ENCODE results near the gene FBXO8. TPM values are rescaled to one million over a fixed set of nuclear protein-coding genes. Genes with fewer than 3 reads are reported as not detected.

The FBXO8 gene
- total RNA-seq, 1 experiment from 2014 or later, result 8.9 TPM

DNA sequence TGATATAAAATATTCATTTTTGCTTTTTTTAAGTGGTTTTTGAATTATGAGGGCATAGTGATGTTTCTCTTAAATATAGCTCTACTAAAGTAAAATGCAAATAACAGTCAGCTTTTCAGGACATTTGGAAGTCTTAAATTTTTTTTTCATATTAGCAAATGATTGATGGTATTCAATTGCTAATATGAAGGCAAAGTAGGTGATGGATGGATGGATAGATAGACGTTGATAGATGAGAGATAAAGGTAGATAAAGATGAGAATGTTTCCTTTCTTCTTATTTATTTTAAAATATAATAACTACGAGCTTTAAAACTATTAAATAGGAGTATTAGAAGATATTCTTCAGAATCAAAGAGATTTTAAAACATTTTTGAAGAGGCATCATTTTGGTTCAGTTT, 83.7 kb downstream of the FBXO8 start:
- Mint-ChIP-seq H3K36me3 (ENCODE audit: insufficient read depth in 1 of 3, low read depth in 3 of 3) (peaks cover 0 to 8% (median 2%) of the 10 kb centered on the region in 3 experiments; a peak in 3 of 7 replicates), H3K27me3 (ENCODE audit: low read depth) (no peaks in the 10 kb centered on the region; the same call in none of the 2 replicates), H3K27ac (no peak overlapping the region), H3K9me3 (peaks cover 0 to 8% of the 10 kb centered on the region in 2 experiments; a peak in 2 of 5 replicates), H3K4me3 (no peak overlapping the region), H3K4me1 (peaks cover 5 to 8% of the 10 kb centered on the region in 2 experiments)
- no peak overlapping the region for H3K23ac ChIP-seq (ENCODE audit: insufficient read length, low read depth, low read length)
- no peaks in the 10 kb centered on the region for H3K9me3 ChIP-seq (ENCODE audit: control insufficient read depth, low read depth, low read length)
- H3K4me2 ChIP-seq (ENCODE audit: insufficient read depth, insufficient read length, low read length), result no peak overlapping the region
- H2AK5ac ChIP-seq (ENCODE audit: insufficient read length, low read length), result no peak overlapping the region
- no peak overlapping the region for H2AFZ ChIP-seq (ENCODE audit: low read length)
- H3T11ph ChIP-seq (ENCODE audit: low read length), result no peak overlapping the region
- H3K79me2 ChIP-seq (ENCODE audit: insufficient read depth, low read length), result no peaks in the 10 kb centered on the region
- no peak overlapping the region for H4K5ac ChIP-seq (ENCODE audit: insufficient read length, low read depth, low read length)
- H3K23me2 ChIP-seq (ENCODE audit: insufficient read length, low read depth, low read length, poor library complexity, severe bottlenecking), result no peaks in the 10 kb centered on the region
- H3K27me3 ChIP-seq (ENCODE audit: insufficient read depth, low read length), result no peaks in the 10 kb centered on the region
- DNase-seq, result no peak
- no peak overlapping the region for H3K14ac ChIP-seq (ENCODE audit: insufficient read depth, low read length)
- H3K9ac ChIP-seq (ENCODE audit: extremely low read depth, insufficient read length, low read length), result no peak overlapping the region
- H3K56ac ChIP-seq (ENCODE audit: insufficient read length, low read depth, low read length), result no peak overlapping the region
- H4K20me1 ChIP-seq (ENCODE audit: control insufficient read depth, insufficient read depth, insufficient read length), result no peaks in the 10 kb centered on the region
- no peak overlapping the region for H3K4ac ChIP-seq (ENCODE audit: low read depth, low read length)
- no peak overlapping the region for H3K18ac ChIP-seq (ENCODE audit: insufficient read length, low read depth, low read length)
- no peak overlapping the region for H2BK5ac ChIP-seq (ENCODE audit: insufficient read length, low read length)
- no peak overlapping the region for H2BK15ac ChIP-seq (ENCODE audit: low read depth, low read length)
- H4K8ac ChIP-seq (replicated peaks; ENCODE audit: insufficient read length, low read depth, low read length), result no peak overlapping the region
- no peak overlapping the region for H2BK120ac ChIP-seq (ENCODE audit: low read depth, low read length, poor library complexity, severe bottlenecking)
- H2BK20ac ChIP-seq (ENCODE audit: low read depth, low read length, poor library complexity, severe bottlenecking), result no peak overlapping the region
- no peaks in the 10 kb centered on the region; the same call in 1 of the 2 replicates for H3K4me1 ChIP-seq (ENCODE audit: insufficient read depth, low read length)
- H3K79me1 ChIP-seq (ENCODE audit: insufficient read depth, low read depth, low read length, poor library complexity, severe bottlenecking), result no peaks in the 10 kb centered on the region
- H4K91ac ChIP-seq (ENCODE audit: insufficient read length, low read depth, low read length), result no peak overlapping the region
- no peak overlapping the region for H3K27ac ChIP-seq (ENCODE audit: insufficient read length, low read depth, low read length)
- 100% methylated on average over 1 of the region's 2 CpGs for WGBS (ENCODE audit: extremely low coverage, insufficient read length, low lambda C conversion rate)
- H2BK12ac ChIP-seq (ENCODE audit: insufficient read length, low read depth, low read length), result no peak overlapping the region
- TF ChIP-seq, protein P1, sequence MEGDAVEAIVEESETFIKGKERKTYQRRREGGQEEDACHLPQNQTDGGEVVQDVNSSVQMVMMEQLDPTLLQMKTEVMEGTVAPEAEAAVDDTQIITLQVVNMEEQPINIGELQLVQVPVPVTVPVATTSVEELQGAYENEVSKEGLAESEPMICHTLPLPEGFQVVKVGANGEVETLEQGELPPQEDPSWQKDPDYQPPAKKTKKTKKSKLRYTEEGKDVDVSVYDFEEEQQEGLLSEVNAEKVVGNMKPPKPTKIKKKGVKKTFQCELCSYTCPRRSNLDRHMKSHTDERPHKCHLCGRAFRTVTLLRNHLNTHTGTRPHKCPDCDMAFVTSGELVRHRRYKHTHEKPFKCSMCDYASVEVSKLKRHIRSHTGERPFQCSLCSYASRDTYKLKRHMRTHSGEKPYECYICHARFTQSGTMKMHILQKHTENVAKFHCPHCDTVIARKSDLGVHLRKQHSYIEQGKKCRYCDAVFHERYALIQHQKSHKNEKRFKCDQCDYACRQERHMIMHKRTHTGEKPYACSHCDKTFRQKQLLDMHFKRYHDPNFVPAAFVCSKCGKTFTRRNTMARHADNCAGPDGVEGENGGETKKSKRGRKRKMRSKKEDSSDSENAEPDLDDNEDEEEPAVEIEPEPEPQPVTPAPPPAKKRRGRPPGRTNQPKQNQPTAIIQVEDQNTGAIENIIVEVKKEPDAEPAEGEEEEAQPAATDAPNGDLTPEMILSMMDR (conservative IDR thresholded peaks at IDR 0.05), result no peak
